Frontal cortex (tissue), 4 donors: ENCODE data around the gene AQP10. TPM values are rescaled to one million over a fixed set of nuclear protein-coding genes. Genes with fewer than 3 reads are reported as not detected.
"Not testable (repeated sequence)": the region's sequence is repeated elsewhere in the genome, so short reads cannot be mapped to it uniquely, and the experiment has no call there.

Source experiments
- DNase-seq, 2 donors: peaks; one replicate each; pipeline ENCODE4 v3.0.0; 2012; ENCODE audit warnings: low spot score in 2 of 2
- FAIRE-seq: peaks from 2 replicates; lab custom pipeline; 2012; peaks lifted over from hg19 to GRCh38; lab: Jason Lieb, UNC
- small RNA-seq: library from RNA; depleted of rRNA; stranded (forward); fragments of <200 nt; gene quantifications from one replicate; pipeline ENCODE3, GENCODE V24; 2014
- total RNA-seq: library from RNA; depleted of rRNA; stranded (reverse); fragments of >200 nt; gene quantifications from one replicate; pipeline ENCODE4 v1.2.3, GENCODE V29; 2014
- donor health status: control.
- donor health status: control.
- donor health status: control.

Gene AQP10
- total RNA-seq, 1 donor from 2014 or later = not detected

- not testable (repeated sequence) for DNase-seq, FAIRE-seq
Measured at GRCh38 chr1:154373777-154374357, 53.0 kb downstream of the AQP10 start.

Small RNA genes within 50 kb of the gene (small RNA-seq; reads per million reads assigned to genes)
- gene RF00273 = not detected
- gene RNU6-121P = not detected
- not detected for gene RNU6-239P
- gene RNU7-57P = not detected

Other genes starting within 250 kb of the AQP10 start
- gene NUP210L, start 166.0 kb upstream of the AQP10 start, total RNA-seq = 0.41 TPM
- gene TPM3, start 129.0 kb upstream of the AQP10 start, total RNA-seq = 245 TPM
- not detected for gene CFAP141, start 114.8 kb upstream of the AQP10 start, total RNA-seq
- 35.5 TPM for gene UBAP2L, start 100.1 kb upstream of the AQP10 start, total RNA-seq
- 75.8 TPM for gene HAX1, start 48.5 kb upstream of the AQP10 start, total RNA-seq
- gene ATP8B2, start 4.4 kb downstream of the AQP10 start, total RNA-seq = 25.3 TPM
- 3.3 TPM for gene IL6R, start 84.2 kb downstream of the AQP10 start, total RNA-seq
- 0.41 TPM for gene TDRD10, start 181.1 kb downstream of the AQP10 start, total RNA-seq
- 2.0 TPM for gene SHE, start 181.3 kb downstream of the AQP10 start, total RNA-seq
- 25.3 TPM for gene UBE2Q1, start 237.6 kb downstream of the AQP10 start, total RNA-seq
- gene CHRNB2, start 246.7 kb downstream of the AQP10 start, total RNA-seq = 17.9 TPM